Lung (tissue), 16 donors: ENCODE measurements around the gene MARK4. TPM values are rescaled to one million over a fixed set of nuclear protein-coding genes. Genes with fewer than 3 reads are reported as not detected.

Experiments
- ATAC-seq: fragments of 200-7000 bp; cut with Tn5 transposase; one replicate; pipeline ENCODE4 v1.9.1; 2020; ENCODE audit warnings: moderate number of reproducible peaks; ENCODE audit not compliant: insufficient read depth, low FRiP score
- DNase-seq, 3 donors: peaks; one replicate each; pipeline ENCODE4 v3.0.0-alpha.2; 2013 to 2017
- H3K27ac ChIP-seq, 2 donors: one replicate each; pipeline ENCODE4 v1.5.1; 2013; ENCODE audit warnings: mild to moderate bottlenecking in 2 of 2, moderate library complexity in 2 of 2, control low read depth in 1 of 2, inconsistent platforms in 1 of 2, low read depth in 1 of 2, low read length in 1 of 2
- H3K27me3 ChIP-seq, 3 donors: one replicate each; pipeline ENCODE4 v1.5.1; 2013; ENCODE audit warnings: low read length in 2 of 3; ENCODE audit not compliant: control insufficient read depth in 3 of 3, insufficient read depth in 3 of 3
- H3K36me3 ChIP-seq, 4 donors: one replicate each; pipeline ENCODE4 v1.5.1; 2013; ENCODE audit warnings: low read length in 4 of 4, mild to moderate bottlenecking in 1 of 4, moderate library complexity in 1 of 4; ENCODE audit not compliant: control insufficient read depth in 4 of 4, insufficient read depth in 4 of 4
- H3K4me1 ChIP-seq, 5 donors: one replicate each; pipeline ENCODE4 v1.5.1; 2013; ENCODE audit warnings: low read length in 5 of 5, mild to moderate bottlenecking in 2 of 5, moderate library complexity in 1 of 5; ENCODE audit not compliant: control insufficient read depth in 5 of 5, insufficient read depth in 5 of 5
- H3K4me3 ChIP-seq: one replicate; pipeline ENCODE4 v1.5.1; 2013; ENCODE audit warnings: mild to moderate bottlenecking, control low read depth, moderate library complexity
- H3K9ac ChIP-seq, 2 donors: one replicate each; pipeline ENCODE4 v1.5.1; 2013; ENCODE audit warnings: low read length in 2 of 2, control low read depth in 1 of 2; ENCODE audit not compliant: insufficient read depth in 1 of 2
- H3K9me3 ChIP-seq, 4 donors: one replicate each; pipeline ENCODE4 v1.5.1; 2013; ENCODE audit warnings: low read length in 3 of 4, mild to moderate bottlenecking in 1 of 4, moderate library complexity in 1 of 4; ENCODE audit not compliant: control insufficient read depth in 4 of 4, insufficient read depth in 3 of 4
- CTCF ChIP-seq: IDR thresholded peaks from 2 replicates; pipeline ENCODE4 v1.5.1; 2012; ENCODE audit warnings: mild to moderate bottlenecking; ENCODE audit errors: control extremely low read depth, extremely low read depth
- WGBS, 2 donors: extraction: QIAGEN DNeasy Blood & Tissue Kit; methylation state at CpG; one replicate each; pipeline ENCODE4 v1.1.7; 2013; 5-methylcytosine and 5-hydroxymethylcytosine counted together
- long read RNA-seq, 5 donors: transcript quantifications; one replicate each; lab custom pipeline, GENCODE V29; 2026
- polyA plus RNA-seq, 2 donors: library from polyadenylated mRNA; stranded (reverse); fragments of 200-250 nt; gene quantifications; one replicate each; pipeline ENCODE4 v1.2.1, GENCODE V29; 2013
- total RNA-seq, 2 donors: library from RNA; depleted of rRNA in 1 of 2; stranded (reverse); fragments of >200 nt in 1 of 2; gene quantifications; one replicate each; pipeline ENCODE4 v1.2.1, GENCODE V29; 2014 to 2021
- donor health status: control.
- donor health status: control.
- donor health status: Bipolar disorder and iron deficiency.
- donor health status: healthy.
- donor health status: DM: yes; HTN: yes; CAD: no.

Gene MARK4
- total RNA-seq = 10 to 100 TPM; 25.3 to 47.0 TPM
- polyA plus RNA-seq = 10 to 100 TPM; 12.6 to 15.9 TPM
- long read RNA-seq, donor 1, partial matches to known transcripts = 38 of 41 reads
- long read RNA-seq, donor 1, other reads (novel, unspliced or antisense) = 0 of 41 reads
- long read RNA-seq, donor 2, partial matches to known transcripts = 0 of 1 reads
- long read RNA-seq, donor 2, other reads (novel, unspliced or antisense) = 0 of 1 reads
- long read RNA-seq, donor 3, partial matches to known transcripts = 8 of 8 reads
- long read RNA-seq, donor 3, other reads (novel, unspliced or antisense) = 0 of 8 reads
- long read RNA-seq, donor 4, partial matches to known transcripts = 5 of 5 reads
- long read RNA-seq, donor 4, other reads (novel, unspliced or antisense) = 0 of 5 reads
- long read RNA-seq, donor 5, partial matches to known transcripts = 30 of 30 reads
- long read RNA-seq, donor 5, other reads (novel, unspliced or antisense) = 0 of 30 reads

- H3K9me3 ChIP-seq = no peaks in the 10 kb centered on the region
- H3K27me3 ChIP-seq = no peaks in the 10 kb centered on the region
- peaks cover 0 to 6% (median 3%) of the 10 kb centered on the region in 4 donors for H3K36me3 ChIP-seq
- H3K4me3 ChIP-seq = peak within 1 kb of the TSS; percentile 48
- peaks cover 0 to 26% (median 10%) of the 10 kb centered on the region in 5 donors for H3K4me1 ChIP-seq
- TF ChIP-seq CTCF = no peak
- ATAC-seq (no peak), DNase-seq (peak; percentile 66 to 81 (median 79))
- peak within 1 kb of the TSS; percentile 17 to 32 for H3K27ac ChIP-seq
- peak within 1 kb of the TSS; percentile 55 to 69 for H3K9ac ChIP-seq
- WGBS, 2 donors = 2% methylated on average over 20 to 52 of the region's 58 CpGs
Observed at GRCh38 chr19:45250832-45251451, at the start of gene MARK4. Gene MARK4 (plus strand): TSS chr19:45251271. CDS start chr19:45251589, 318 bp downstream.

GRCh38 chr19:45202637-45203036, 48.4 kb upstream of the MARK4 start:
- WGBS, 2 donors = 47 to 79% methylated on average over 6 of the region's 6 CpGs
- Histone ChIP-seq H3K4me3 (no peak overlapping the region), H3K9ac (no peak overlapping the region), H3K36me3 (no peaks in the 10 kb centered on the region), H3K27ac (no peak overlapping the region), H3K9me3 (no peaks in the 10 kb centered on the region), H3K27me3 (no peaks in the 10 kb centered on the region), H3K4me1 (peaks cover 0 to 8% (median 0%) of the 10 kb centered on the region in 5 donors)
- no peak for TF ChIP-seq CTCF
- ATAC-seq (no peak), DNase-seq (no peak)

GRCh38 chr19:45205810-45206209, 45.3 kb upstream of the MARK4 start:
- Histone ChIP-seq H3K9ac (no peak overlapping the region), H3K9me3 (no peaks in the 10 kb centered on the region), H3K27me3 (no peaks in the 10 kb centered on the region), H3K4me3 (no peak overlapping the region), H3K4me1 (peaks cover 0 to 8% (median 0%) of the 10 kb centered on the region in 5 donors), H3K36me3 (no peaks in the 10 kb centered on the region), H3K27ac (no peak overlapping the region)
- DNase-seq = no peak
- TF ChIP-seq CTCF = no peak
- no peak for ATAC-seq
- 80 to 86% methylated on average over 12 of the region's 12 CpGs for WGBS, 2 donors
